Kidney tubule cell (primary cell): ENCODE measurements around the gene LRP8.

Experiments used
- DNase-seq: peaks from one replicate; pipeline ENCODE4 v3.0.0-alpha.2; 2018; ENCODE audit warnings: low spot score

Gene LRP8

DNA sequence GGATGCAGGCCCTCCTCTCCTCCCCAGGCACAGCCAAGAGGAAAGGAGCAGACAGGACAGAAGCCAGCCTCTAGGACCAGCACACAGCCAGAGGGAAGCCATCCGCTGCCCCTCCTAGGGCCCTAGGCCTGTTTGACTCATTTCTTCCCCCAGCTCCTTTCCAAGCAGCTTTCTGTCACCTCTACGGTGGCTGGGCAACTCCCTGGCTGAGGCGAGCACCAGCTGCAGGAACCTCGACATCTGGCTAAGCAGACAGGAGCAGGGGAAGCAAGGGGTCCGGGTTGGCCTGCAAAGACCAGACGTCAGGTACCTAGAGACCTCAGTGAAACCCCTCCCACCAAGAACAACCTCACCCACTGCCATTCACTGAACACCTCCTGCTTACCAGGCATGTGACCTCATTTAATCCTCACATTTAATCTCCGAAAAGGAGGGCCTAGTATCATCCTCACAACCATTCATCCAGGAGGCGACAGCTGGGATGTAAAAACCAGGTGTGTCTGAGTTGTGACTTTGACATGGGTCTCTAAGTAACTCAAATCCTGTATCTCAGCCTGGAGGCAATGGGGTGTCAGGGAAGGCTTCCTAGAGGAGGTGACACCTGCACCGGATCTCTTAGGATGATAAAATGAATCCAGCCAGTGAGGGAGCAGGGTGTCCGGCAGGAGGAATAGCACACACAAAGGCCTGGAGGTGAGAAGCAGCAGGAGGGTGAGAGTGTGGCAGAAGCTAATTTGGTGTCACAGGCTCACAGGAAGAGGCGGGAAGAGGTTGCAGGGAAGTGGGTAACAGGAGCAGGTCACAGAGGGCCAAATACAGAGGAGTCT is 5.9 kb downstream of the LRP8 start:
- DNase-seq: no peak

DNA sequence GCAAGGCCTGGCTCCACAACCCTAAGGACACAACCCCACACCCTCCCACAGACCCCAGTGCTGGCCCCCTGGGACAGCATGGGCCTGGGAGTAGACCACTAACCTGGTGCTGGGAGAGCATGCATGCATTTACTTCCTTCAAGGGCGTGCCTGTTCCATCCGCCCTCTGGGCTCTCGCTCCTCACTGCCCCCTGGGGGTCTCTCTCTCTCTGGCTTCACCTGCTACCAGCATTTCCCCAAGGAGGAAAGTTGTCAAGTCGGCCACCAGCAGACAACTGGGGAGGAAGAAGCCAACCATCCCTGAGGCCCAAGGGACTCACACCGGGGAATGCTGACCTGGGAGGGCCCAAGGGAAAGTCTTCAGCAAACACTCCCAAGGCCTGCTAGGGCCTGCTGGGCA is 6.5 kb downstream of the LRP8 start:
- no peak for DNase-seq

DNA sequence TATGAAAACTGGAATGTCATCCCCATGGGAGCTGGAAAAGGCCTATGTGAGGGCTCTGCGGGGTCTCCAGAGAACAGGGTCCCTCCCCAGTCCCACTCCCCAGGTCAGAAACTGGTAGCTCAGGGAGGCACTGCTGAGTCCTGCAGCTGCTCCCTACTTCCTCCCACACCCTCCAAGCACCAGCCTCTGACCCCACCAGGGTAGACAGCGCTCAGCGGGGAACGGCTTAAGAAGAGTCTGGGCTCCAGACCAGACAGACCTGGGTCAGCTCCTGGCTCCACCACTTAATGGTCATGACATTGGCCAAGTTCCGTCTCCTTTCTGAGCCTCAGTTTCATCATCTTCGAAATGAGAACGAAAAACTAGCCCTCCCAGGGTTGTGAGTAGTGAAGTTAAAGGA is 7.2 kb downstream of the LRP8 start:
- no peak for DNase-seq

DNA sequence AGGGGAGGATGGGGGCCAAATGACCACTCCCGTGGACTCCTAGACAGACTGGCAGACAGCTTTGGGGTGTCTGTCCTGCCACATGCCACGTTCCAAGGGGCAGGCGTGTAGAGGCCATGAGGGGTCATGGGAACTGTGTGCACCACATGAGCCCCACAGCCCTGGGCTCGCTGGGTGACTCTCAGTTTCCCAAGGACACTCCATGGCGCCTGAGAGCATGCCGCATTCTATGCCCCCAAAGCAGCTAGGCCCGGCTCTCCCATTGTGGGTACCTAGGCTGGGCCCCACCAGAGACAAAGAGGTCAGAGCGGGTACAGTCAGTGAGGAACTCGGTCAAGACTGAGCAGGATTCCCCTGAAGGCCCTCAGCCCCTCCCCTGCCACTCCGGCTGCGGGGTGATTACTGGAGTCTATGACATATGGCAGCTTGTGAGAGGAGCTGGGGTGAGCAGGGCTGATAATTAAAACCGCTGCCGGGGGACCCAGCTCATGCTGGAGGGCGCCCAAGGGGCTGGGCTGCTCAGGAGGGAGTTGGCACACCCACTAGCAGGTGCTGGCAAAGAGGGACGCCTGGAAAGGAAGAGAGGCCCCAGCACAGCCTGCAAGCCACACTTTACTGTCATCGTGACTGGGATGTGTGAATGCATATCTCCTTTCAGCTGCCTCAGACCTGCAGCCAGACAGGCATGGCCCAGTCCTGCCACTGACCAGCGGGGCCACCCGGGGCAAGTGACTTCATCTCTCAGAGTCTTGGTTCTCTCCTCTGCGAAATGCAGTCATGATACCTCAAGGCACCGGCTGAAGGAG is 8.4 kb downstream of the LRP8 start:
- no peak for DNase-seq

DNA sequence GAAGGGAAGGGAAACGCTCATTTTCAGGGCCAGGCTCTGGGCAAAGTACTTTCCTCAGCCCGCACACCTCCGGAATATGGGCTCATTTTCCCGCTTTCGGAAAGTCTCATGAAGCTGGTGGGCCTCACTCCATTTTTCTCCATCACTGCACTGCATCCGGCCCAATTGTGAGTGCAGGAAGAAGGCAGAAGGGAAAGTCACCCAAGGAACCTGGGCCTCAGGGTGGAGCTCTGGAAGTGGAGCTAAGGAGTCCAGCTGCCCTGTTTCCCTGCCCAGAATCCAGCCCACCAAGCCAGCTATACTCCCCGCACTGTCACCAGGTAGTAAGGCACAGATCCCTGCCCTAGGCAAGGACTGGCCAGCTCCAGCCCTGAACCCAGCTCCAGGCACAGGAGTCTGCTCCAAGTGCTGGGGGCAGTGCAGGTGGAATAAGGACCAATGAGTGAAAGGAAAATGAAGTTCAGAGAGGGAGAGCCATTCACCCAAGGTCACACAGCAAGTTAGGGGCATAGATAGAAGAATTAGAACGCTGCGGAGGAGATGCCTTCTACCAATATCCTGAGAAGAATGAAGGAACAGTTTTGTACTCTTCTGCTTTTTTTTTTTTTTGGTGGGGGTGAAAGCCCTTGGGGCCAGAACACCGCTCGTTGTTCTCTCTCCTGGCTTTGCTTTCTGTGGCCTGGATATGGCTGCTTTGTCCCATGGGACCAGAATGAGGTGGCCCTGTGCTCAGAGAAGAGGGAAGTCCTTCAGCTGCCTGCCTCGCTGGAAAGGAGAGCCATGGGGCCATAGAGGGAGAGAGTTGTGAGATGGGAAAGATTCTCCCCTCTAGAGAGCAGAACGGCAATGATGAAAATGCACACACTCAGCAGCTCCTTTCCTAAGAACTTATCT is 10.0 kb downstream of the LRP8 start:
- no peak for DNase-seq

DNA sequence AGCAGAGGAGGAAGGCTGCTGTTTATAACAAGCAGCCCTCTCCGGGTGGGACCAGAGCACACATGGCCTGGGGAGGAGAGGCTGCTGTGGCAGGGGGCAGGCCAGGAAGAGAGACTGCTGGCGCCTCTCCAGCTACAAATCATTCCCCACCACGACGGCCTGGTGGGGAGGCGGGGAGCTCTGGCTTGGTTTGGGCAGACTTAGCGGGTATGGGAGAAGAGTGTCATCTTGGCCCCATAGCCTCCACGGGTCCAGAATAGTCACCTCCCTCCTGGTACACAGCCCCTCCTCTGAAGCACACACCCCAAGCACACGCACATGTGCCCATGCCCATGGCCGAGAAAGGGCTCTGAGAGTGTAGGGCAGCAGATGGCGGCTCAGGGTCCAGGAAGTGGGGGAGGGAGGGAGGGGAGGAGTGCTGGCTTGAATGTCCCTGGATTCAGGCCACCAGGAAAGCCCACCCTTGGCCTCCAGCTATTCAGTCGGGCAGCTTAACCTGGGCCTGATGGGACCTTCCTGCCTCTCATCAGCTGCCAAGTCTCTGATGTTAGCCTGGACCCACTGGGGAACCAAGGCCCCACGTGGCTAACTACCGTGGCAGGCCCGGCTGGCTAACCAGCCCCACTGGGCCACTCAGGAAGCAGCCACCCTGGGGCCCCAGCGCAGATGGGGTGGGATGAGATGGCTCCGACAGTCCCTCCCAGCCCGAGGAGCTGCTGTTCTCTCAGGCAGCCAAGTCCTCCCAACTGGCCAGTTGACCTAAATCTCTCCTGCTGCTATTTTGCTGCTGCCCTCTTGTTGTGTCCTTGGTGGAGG is 10.9 kb downstream of the LRP8 start:
- no peak for DNase-seq

DNA sequence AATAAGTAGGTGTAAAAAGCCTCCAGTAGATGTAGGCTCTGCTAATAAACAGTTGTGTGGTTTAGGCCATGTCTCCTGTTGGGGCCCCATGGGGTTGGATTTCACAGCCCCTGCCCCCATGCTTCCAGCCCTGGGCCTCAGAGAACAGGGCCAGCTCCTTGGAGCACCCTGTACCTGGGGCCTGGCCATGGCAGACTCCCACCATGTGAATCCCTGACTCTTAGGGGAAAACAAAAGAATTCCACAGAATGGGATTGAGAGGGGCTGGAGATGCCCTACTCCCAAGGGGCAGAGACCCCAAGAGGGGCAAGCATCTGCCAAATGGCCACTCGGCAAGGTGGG is 11.5 kb downstream of the LRP8 start:
- DNase-seq: no peak

DNA sequence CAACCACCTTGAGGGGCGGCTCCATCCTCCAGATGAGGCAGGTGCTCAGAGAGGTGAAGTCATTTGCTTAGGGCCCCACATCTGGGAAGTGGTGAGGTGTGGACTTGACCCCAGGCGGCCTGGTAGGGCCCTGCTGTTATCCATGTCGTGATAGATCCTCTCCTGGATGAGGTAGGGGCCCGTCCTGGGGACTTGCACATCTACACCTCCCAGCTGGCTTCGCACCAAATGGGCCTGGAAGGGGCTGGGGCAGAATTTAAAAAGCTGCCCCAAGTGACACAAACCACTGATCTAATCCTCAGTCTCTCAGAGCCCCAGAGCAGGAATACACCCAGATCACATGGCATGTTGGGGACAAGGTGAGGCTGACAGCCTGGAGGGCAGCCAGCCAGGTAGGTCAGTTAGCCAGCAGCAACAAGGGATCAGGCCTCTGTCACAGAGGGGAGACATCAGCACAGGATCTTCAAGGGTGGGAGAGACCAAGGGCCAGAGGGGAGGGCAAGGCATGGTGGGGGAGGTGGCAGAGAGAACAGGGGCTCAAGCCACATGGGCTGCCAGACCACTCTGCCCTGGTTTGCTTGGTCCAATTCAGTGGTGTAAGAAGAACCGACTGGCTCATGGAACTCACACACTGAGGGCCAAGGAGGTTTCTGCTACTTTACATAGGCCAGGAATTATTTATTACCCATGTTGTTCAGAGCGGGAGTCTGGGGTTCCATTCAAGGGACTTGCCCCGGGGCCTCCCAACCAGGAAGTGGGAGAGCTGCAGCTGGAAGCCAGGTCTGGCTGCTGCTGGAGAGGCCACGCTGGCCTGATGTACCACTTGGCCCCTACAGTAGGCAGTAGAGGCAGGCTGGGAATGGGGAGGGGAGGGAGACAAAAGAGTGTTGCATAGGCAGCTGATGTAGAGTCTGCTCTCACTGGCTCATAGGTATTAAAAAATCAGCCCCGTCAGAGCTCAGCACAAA is 12.1 kb downstream of the LRP8 start:
- peak; percentile 49 for DNase-seq

DNA sequence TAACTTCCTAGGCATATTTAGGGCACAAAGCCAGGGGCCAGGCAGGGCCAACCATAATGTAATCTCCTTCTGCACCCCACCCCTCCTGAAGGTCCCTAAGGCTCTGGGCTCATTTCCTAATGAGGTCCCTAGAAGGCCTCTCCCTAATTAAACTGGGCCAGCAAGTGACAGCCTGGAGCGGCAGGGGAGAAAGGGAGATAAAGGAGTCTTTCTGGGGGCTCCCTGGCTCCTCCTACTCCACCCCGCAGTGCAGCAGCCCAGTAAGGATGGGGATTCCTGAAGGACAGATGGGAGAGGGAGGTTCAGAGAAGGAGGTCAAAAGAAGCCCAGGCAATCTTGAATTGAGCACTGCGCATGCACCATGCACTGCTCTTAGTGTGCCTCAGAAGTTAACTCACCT is 12.8 kb downstream of the LRP8 start:
- no peak for DNase-seq

DNA sequence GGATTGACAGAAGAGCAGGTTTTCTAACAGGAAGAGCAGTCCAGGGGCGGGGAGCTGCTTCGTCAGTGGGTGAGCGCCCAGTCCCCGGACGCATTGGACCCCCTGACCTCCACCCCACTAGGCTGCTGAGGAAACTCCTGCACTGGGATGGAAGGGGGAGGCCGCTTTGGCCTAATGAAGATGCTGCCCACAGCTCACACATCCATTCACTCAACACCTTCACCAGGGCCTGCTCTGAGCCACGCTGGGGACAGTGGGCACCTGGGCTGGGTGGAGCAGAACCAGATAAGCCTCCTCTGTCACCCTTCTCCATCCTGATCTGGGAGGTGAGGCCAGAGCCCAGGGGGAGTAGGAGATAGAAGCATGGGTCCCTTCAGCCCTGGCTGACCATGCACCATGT is 13.3 kb downstream of the LRP8 start:
- no peak for DNase-seq

DNA sequence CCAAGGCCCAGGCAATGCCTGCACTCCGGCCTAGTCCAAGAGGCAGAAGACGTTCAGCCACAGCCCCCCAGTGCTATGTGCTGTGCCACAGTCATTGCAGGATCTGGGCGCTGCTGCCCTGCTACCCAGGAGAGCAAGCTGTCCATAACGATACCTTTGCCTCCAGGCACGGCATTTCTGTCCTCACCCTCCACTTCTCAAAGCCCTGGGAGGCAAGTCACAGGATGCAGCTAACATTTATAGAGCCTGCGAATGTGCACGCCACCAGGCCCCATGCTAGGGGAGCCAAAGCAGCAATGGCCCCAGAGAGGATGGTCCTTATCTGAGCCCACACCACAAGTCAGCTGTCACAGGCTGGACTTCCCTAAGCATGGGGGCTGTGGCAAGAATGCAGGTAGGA is 13.8 kb downstream of the LRP8 start:
- no peak for DNase-seq

DNA sequence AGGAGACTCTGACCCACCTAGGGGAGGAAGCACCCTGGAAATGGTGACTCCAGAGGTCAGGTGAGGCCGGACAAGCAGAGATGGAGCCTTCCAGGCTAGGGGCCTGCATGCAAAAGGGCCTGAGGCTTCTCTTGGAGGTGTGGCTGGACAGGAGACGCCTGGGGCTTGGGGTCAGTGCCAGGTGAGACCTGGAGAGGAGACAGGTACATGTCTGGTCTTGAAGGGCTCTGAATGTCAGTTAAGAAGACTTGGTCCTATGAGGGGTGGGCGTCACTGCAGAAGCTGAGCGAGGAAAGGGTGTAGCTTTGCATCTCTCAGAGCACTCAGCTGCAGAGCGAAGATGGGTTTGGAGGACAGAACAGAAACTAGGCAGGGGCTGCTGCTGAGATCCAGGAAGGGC is 14.3 kb downstream of the LRP8 start:
- DNase-seq: no peak

DNA sequence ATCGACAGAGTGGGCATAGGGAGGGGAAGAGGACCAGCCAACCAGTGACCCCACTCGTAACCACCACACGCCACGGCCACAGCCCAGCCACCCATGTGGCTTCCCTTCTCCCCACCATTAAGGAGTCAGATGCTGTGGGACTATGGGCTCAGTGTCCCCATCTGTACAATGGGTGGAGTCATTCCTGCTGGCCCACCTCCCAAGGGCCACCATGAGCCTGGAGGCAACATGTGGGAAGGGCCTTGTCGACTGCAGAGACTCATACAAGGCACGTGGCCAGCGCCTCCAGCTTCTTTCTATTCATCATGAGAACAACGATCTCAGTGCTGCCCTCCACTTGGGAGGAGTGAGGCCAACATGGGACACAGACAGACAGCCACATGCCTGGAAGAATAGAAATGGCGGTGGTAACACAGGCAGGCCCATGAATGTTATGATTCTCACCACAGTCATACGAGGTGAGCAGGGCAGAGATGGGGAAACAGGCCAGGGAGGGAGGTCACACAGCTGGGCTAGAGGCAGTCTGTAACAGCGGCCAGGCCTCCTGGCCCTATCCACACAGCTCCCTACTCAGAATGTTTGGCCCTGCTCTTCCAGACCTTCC is 16.1 kb downstream of the LRP8 start:
- DNase-seq: no peak

DNA sequence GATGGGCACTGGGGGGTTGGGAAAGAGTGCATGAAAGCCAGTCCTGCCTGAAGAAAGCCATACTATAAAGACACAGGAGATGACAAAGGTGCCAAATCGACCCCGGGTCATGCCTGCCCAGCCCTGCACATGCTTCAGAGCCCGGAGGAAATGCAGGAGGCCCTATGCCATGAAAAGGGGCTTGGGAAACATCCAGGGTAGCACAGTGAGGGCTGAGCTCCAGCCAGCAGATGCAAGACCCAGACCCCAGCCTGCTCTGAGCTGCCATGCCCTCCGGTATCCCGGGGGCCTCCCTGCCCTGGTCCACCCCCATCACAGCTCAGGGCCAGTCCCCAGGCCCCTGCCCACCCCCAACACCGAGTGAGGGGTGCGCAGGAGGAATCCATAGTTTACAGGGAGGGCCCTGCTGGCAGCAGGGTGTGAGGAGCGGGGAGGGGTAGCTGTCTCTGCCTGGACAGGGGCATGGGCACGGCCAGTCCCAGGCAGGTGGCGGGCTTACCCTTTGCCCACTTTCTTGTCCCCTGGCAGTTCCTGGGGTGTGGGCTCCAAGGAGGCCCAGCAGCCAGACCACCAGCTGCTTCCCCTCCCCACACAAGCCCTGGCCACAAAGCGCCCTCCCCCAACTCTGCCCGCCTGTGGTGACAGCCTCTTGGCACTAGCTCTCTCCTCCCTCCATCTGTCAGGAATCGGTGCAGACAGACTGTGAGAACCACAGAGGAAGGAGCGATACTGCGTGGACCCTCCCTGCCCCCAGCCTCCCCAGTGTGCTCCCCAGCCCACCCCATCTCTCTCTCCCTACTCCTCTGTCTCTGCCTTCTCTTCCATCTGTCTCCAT is 16.8 kb downstream of the LRP8 start:
- DNase-seq: no peak

DNA sequence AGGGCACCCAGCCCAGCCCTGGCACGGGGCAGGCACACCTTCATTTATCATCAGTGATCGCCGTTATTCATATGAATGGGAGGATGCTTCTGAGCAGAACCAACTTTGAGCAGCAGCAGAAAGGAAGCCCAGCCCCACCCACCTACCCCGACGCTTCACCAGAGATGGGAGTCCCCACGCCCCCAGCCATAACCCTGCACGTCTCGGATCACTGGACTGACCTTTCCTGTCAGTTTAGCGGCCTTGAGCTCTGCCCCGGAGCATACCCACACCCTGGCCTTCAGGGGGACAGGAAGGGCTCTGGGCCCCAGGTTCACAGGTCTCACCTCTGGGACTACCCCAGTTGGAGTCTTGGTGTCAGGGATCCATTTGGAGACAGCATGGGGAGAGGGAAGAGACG is 18.1 kb downstream of the LRP8 start:
- no peak for DNase-seq

DNA sequence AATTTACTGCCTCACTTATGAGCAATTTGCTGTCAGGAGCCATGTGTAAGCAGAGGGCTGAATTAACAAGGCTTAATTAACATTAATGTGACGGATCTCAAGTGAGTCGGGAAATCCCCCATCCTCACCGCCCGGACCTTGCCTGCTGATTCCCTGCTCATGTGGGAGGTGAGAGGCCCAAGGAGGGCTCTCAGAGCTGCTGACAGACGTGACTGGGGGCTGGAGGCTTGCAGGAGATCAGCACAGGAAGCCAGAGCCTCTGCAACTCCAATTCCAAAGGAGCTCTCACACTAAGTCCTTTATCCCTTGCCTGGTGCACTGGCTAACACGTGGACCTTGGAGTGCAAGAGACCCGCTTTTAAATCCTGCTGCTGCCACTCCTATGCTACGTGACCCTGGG is 19.4 kb downstream of the LRP8 start:
- DNase-seq: no peak

DNA sequence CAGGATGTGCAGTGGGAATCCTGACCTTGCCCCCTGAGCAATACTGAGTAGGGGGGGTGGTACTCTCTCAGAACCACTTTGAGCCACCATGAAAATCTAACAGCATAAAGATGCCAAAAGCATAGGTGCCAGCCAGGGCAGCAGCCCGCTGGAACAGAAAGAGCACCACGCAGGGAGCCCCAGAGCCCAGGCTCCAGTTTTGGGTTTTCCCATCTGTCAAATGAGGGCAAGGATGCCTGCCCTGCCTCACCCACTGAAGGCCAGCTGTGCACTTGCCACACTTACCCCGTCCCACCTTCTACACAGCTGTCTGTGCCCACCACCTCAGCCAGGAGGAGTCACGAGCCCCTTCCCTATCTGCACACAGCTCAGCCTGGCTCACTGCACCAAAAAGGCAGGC is 20.8 kb downstream of the LRP8 start:
- no peak for DNase-seq

DNA sequence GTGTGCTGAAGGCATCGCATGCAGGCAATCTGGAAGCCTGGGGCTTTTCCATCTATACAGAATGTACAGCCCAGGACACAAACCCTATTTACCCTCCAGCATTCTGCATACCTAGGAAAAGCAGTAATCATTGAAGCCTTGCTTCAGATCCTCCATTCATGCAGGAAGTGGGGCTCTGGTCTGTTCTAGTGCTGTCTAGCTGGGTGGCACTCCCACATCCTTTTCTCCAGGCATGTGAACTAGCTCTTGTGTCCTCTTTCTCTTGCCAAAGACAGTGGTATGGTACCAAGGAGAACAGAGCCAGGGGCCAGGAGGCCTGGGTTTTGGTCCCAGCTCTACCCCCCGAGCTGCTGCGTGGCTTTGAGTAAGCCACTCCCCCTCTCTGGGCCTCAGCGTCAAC is 21.7 kb downstream of the LRP8 start:
- peak; percentile 4 for DNase-seq

DNA sequence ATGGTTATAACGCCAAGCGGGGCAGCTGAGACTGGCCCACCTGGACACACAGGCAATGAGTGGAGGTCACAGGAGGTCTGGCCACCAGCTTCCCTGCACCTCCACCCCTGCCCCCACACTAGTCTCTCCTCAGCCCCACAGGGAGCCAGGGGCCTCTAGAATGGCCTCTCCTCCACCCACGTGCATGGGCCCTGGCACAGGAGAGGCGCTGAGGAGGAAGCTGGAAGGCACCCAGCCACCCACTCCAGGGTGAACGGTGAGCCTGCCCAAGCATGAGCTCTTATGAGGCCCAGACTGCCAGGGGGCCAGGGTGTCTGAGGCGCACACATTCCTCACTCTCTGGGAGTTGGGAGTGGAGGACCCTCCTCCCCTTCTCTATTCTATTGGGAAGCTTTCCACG is 22.2 kb downstream of the LRP8 start:
- DNase-seq: peak; percentile 20
